GM12864 (cell line): ENCODE data around the gene RIOK3.

Source experiments
- DNase-seq: peaks from one replicate; pipeline ENCODE4 v3.0.0-alpha.2; 2011; ENCODE audit warnings: low read depth
- H3K4me3 ChIP-seq: 2 replicates; pipeline ENCODE4 v1.5.1; 2011; ENCODE audit warnings: mild to moderate bottlenecking, low read depth, low read length, control low read depth
- CTCF ChIP-seq: IDR thresholded peaks from 2 replicates; pipeline ENCODE4 v1.5.1; 2011; ENCODE audit warnings: low read depth, mild to moderate bottlenecking, moderate library complexity, low read length, control low read depth, inconsistent platforms; ENCODE audit errors: missing control alignments

RIOK3 gene, protein sequence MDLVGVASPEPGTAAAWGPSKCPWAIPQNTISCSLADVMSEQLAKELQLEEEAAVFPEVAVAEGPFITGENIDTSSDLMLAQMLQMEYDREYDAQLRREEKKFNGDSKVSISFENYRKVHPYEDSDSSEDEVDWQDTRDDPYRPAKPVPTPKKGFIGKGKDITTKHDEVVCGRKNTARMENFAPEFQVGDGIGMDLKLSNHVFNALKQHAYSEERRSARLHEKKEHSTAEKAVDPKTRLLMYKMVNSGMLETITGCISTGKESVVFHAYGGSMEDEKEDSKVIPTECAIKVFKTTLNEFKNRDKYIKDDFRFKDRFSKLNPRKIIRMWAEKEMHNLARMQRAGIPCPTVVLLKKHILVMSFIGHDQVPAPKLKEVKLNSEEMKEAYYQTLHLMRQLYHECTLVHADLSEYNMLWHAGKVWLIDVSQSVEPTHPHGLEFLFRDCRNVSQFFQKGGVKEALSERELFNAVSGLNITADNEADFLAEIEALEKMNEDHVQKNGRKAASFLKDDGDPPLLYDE

GRCh38 chr18:23452728-23453679 lies at the start of gene RIOK3:
TSS of gene RIOK3 (plus strand) at chr18:23453287. CDS start at chr18:23453440, 153 bp downstream.
- TF ChIP-seq CTCF, result no peak
- peak; percentile 90 for DNase-seq
- H3K4me3 ChIP-seq, result peak within 1 kb of the TSS; percentile 90

- no peak for DNase-seq
- no peak for TF ChIP-seq CTCF
- no peak overlapping the region for H3K4me3 ChIP-seq
These were observed 49.8 kb upstream of the RIOK3 start for GRCh38 chr18:23403310-23403709.

DNA sequence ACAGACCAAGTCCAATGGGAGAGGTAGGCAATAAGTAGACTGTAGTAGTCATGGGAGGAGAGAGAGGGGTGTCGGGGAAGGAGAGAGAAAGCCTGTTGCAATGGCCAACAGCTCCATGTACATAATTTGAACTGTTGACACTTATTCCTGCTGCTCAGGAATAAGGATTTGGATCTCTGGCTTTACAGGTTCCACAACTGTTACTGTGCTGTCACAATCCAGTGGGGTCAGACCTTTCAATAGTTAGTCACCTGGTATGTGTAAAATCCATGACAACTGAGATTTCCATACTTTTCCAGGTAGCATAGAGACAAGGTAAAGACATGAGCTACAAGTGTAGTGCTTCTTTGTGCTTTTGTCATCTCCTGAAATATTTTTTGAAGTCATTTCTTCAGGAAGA lies 47.5 kb upstream of the RIOK3 start:
- TF ChIP-seq CTCF, result no peak
- H3K4me3 ChIP-seq, result no peak overlapping the region
- DNase-seq, result no peak

GRCh38 chr18:23406271-23406787 lies 46.8 kb upstream of the RIOK3 start:
- H3K4me3 ChIP-seq, result no peak overlapping the region
- no peak for TF ChIP-seq CTCF
- no peak for DNase-seq

DNA sequence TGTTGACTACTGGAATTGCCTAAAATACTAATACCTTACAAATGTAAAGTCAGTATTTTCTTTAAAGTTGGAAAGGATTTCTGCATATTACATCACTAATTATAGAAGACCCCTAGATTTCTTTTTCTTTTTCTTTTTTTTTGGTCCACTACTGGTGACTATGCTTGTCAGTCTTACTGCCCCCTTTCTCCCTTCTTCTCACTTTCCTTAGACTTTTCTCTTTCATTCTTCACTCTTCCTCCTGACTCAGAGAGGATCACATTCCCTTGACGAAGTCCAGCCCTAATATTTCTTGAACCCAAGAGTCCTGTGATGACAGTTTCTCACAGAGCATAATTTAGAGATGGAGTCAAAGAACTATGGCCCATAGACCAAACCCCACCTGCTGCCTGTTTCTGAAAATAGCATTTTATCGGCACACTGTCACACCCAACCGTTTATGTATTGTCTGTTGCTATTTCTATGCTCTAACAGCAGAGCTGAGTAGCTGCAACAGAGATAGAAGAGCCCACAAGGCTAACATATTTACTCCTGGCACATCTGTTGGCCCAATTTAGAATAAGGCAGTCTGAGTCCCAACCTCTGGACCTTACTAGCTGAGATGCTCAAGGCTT lies 40.6 kb upstream of the RIOK3 start:
- H3K4me3 ChIP-seq, result no peak overlapping the region
- no peak for TF ChIP-seq CTCF
- no peak for DNase-seq

- no peak for TF ChIP-seq CTCF
- no peak for DNase-seq
- H3K4me3 ChIP-seq, result no peak overlapping the region
These were observed 37.6 kb upstream of the RIOK3 start for GRCh38 chr18:23415515-23415914.
